CD4-positive, alpha-beta T cell (primary cell): Measurements from ENCODE around the gene LYZL2. TPM values are rescaled to one million over a fixed set of nuclear protein-coding genes. Genes with fewer than 3 reads are reported as not detected.
A peak's percentile ranks its signal among the peaks of the same experiment; 100 is the strongest.
"Not testable (repeated sequence)": the region's sequence is repeated elsewhere in the genome, so short reads cannot be mapped to it uniquely, and the experiment has no call there.

ENCODE experiments used
- ATAC-seq: fragments of 200-7000 bp; cut with Tn5 transposase; one replicate; pipeline ENCODE4 v1.10.0; 2022; ENCODE audit warnings: mild to moderate bottlenecking; ENCODE audit not compliant: poor library complexity
- CTCF ChIA-PET: fragments of 350-600 bp; sonication (Branson Sonifier 250); formaldehyde crosslinking; loops from one replicate; lab custom pipeline; 2021; ENCODE audit warnings: antibody characterized with exemption, inconsistent platforms; lab: Charles Lee
- POLR2A ChIA-PET: fragments of 350-600 bp; sonication (Branson Sonifier 250); formaldehyde crosslinking; loops from one replicate; lab custom pipeline; 2021; ENCODE audit warnings: antibody characterized with exemption, inconsistent platforms; lab: Charles Lee
- DNase-seq, 14 experiments: peaks; one replicate each; pipeline ENCODE4 v3.0.0-alpha.2; 2013 to 2020; ENCODE audit warnings: mixed read lengths in 2 of 14
- H3K27ac ChIP-seq, 2 donors: one replicate each; pipeline versions ENCODE4 v1.5.1 to v1.7.0; 2013; ENCODE audit warnings: low read length in 2 of 2, low read depth in 1 of 2, mild to moderate bottlenecking in 1 of 2
- H3K27me3 ChIP-seq, 2 experiments: 1 replicate in 1 of 2; 2 replicates in 1 of 2; pipeline versions ENCODE4 v1.6.1 to v1.7.0; 2013; ENCODE audit warnings: low read length in 2 of 2, control low read depth in 1 of 2, mild to moderate bottlenecking in 1 of 2, moderate library complexity in 1 of 2; ENCODE audit not compliant: insufficient read depth in 2 of 2, control insufficient read depth in 1 of 2
- H3K36me3 ChIP-seq: one replicate; pipeline ENCODE4 v1.6.1; 2013; ENCODE audit warnings: low read length, control low read depth; ENCODE audit not compliant: insufficient read depth
- H3K4me1 ChIP-seq: one replicate; pipeline ENCODE4 v1.6.1; 2013; ENCODE audit warnings: low read length, control low read depth; ENCODE audit not compliant: insufficient read depth
- H3K4me3 ChIP-seq: one replicate; pipeline ENCODE4 v1.5.1; 2013; ENCODE audit warnings: mild to moderate bottlenecking, low read length, moderate library complexity
- H3K9me3 ChIP-seq, 2 experiments: 1 replicate in 1 of 2; 2 replicates in 1 of 2; pipeline versions ENCODE4 v1.6.1 to v1.7.0; 2013; ENCODE audit warnings: low read length in 2 of 2, mild to moderate bottlenecking in 2 of 2, control low read depth in 1 of 2, moderate library complexity in 1 of 2; ENCODE audit not compliant: control insufficient read depth in 1 of 2, insufficient read depth in 1 of 2
- H3K27ac Mint-ChIP-seq: one replicate; pipeline ENCODE4 v1.8.0; 2020; ENCODE audit warnings: mixed read lengths
- H3K27me3 Mint-ChIP-seq: one replicate; pipeline ENCODE4 v1.8.0; 2021; ENCODE audit warnings: mixed read lengths
- H3K36me3 Mint-ChIP-seq: one replicate; pipeline ENCODE4 v1.8.0; 2021; ENCODE audit warnings: low read depth, mixed read lengths
- H3K4me1 Mint-ChIP-seq: one replicate; pipeline ENCODE4 v1.8.0; 2021; ENCODE audit warnings: low read depth, mixed read lengths
- H3K4me3 Mint-ChIP-seq: one replicate; pipeline ENCODE4 v1.8.0; 2020; ENCODE audit warnings: mild to moderate bottlenecking, mixed read lengths
- H3K9me3 Mint-ChIP-seq: one replicate; pipeline ENCODE4 v1.8.0; 2020; ENCODE audit warnings: mixed read lengths
- intact Hi-C, 2 experiments: fragments of 100-400 bp; cut with DNase I in 1 of 2; cut with micrococcal nuclease in 1 of 2; formaldehyde crosslinking; loops; one replicate each; pipeline versions ENCODE4 v1.15.1 to v1.9.0; 2023 to 2025; cut with DNase I, micrococcal nuclease
- polyA plus RNA-seq, 2 donors: library from polyadenylated mRNA; unstranded; fragments of 120-200 nt; gene quantifications; one replicate each; pipeline ENCODE4 v1.2.1, GENCODE V29; 2013
- total RNA-seq, 174 experiments: library from RNA in 2 of 174; stranded (reverse) in 2 of 174; gene quantifications; one replicate each; pipeline ENCODE4 v1.2.3 and lab custom pipeline; 2021 to 2026
- TF ChIP-seq, protein P1 (sequence below): fragments of 200-600 bp; IDR thresholded peaks from one replicate; pipeline ENCODE4 v1.8.0; 2022; ENCODE audit warnings: antibody characterized with exemption, mild to moderate bottlenecking

LYZL2 gene
- total RNA-seq (not detected), total RNA-seq (lab: John Stamatoyannopoulos, UW) (0 to 0.07 (median 0) reads per million in 172 experiments)
- not detected for polyA plus RNA-seq (2013, experiment 1 of 2)
- polyA plus RNA-seq (2013, experiment 2 of 2): not detected

DNA sequence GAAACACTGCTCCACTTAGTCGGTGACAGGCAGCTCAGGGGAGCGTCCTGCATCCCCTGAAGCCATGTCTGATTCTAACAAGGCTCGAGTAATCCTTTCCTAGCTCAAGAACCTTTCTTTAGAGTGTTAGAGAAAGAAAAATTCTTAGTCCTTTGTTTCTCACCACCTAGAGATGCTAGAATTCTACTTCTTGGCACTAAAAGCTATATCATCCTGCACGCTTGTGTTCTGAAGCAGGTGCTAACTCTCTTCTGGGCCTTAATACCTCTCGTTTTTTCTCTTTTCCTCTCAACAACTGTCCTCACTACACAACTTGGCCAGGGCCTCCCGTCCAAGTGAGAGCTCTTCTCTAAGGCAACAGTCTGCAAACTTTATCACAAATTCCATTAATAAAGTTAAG, at the start of gene LYZL2:
TSS of gene LYZL2 (minus strand) at position 101 of the 400 bp plus-strand sequence. CDS start 2,838 bp downstream, outside the sequence.
- Histone ChIP-seq H3K36me3 (no peaks in the 10 kb centered on the region), H3K9me3 (no peaks in the 10 kb centered on the region), H3K4me1 (no peaks in the 10 kb centered on the region), H3K4me3 (no peak within 1 kb of the TSS), H3K27me3 (no peaks in the 10 kb centered on the region), H3K27ac (no peak within 1 kb of the TSS)
- CTCF ChIA-PET: interaction anchor here (2.4 kb wide), 1 partner anchor 10 kb away, joined by 9 read pairs; no protein-coding TSS in a partner anchor
- no peaks in the 10 kb centered on the region for H3K9me3 Mint-ChIP-seq
- intact Hi-C loops: no loop called here
- DNase-seq (no peak), ATAC-seq (no peak)
- no peak within 1 kb of the TSS for H3K4me3 Mint-ChIP-seq
- no peaks in the 10 kb centered on the region for H3K36me3 Mint-ChIP-seq
- peaks cover 15% of the 10 kb centered on the region for H3K27me3 Mint-ChIP-seq
- POLR2A ChIA-PET: no interaction called here
- TF ChIP-seq, protein P1, sequence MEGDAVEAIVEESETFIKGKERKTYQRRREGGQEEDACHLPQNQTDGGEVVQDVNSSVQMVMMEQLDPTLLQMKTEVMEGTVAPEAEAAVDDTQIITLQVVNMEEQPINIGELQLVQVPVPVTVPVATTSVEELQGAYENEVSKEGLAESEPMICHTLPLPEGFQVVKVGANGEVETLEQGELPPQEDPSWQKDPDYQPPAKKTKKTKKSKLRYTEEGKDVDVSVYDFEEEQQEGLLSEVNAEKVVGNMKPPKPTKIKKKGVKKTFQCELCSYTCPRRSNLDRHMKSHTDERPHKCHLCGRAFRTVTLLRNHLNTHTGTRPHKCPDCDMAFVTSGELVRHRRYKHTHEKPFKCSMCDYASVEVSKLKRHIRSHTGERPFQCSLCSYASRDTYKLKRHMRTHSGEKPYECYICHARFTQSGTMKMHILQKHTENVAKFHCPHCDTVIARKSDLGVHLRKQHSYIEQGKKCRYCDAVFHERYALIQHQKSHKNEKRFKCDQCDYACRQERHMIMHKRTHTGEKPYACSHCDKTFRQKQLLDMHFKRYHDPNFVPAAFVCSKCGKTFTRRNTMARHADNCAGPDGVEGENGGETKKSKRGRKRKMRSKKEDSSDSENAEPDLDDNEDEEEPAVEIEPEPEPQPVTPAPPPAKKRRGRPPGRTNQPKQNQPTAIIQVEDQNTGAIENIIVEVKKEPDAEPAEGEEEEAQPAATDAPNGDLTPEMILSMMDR: no peak
- no peak within 1 kb of the TSS for H3K27ac Mint-ChIP-seq
- no peaks in the 10 kb centered on the region for H3K4me1 Mint-ChIP-seq

GRCh38 chr10:30677616-30678015, 48.1 kb upstream of the LYZL2 start:
- H3K27ac Mint-ChIP-seq, H3K4me1 ChIP-seq, H3K4me1 Mint-ChIP-seq, H3K4me3 ChIP-seq, H3K36me3 ChIP-seq, ATAC-seq, H3K36me3 Mint-ChIP-seq, H3K27ac ChIP-seq, H3K4me3 Mint-ChIP-seq, H3K9me3 ChIP-seq, CTCF ChIA-PET, H3K27me3 ChIP-seq, POLR2A ChIA-PET, H3K9me3 Mint-ChIP-seq: not testable (repeated sequence)
- peak in 1 of 14 experiments; percentile 24 for DNase-seq
- peaks cover 25% of the 10 kb centered on the region for H3K27me3 Mint-ChIP-seq
- intact Hi-C loops: loop anchor here in 1 of 2 experiments (10.0 kb wide), 1 partner anchor 447 kb away; no protein-coding TSS in a partner anchor

- H3K9me3 ChIP-seq, H3K4me3 ChIP-seq, H3K36me3 ChIP-seq, ATAC-seq, CTCF ChIA-PET, DNase-seq, H3K4me3 Mint-ChIP-seq, H3K27ac Mint-ChIP-seq, POLR2A ChIA-PET, H3K4me1 Mint-ChIP-seq, H3K36me3 Mint-ChIP-seq, H3K27me3 ChIP-seq, H3K27ac ChIP-seq, H3K4me1 ChIP-seq, H3K9me3 Mint-ChIP-seq: not testable (repeated sequence)
- intact Hi-C loops: loop anchor here in 1 of 2 experiments (10.0 kb wide), 1 partner anchor 448 kb away; no protein-coding TSS in a partner anchor
- H3K27me3 Mint-ChIP-seq: peaks cover 22% of the 10 kb centered on the region
Observed at GRCh38 chr10:30677146-30677545, 47.6 kb upstream of the LYZL2 start.

DNA sequence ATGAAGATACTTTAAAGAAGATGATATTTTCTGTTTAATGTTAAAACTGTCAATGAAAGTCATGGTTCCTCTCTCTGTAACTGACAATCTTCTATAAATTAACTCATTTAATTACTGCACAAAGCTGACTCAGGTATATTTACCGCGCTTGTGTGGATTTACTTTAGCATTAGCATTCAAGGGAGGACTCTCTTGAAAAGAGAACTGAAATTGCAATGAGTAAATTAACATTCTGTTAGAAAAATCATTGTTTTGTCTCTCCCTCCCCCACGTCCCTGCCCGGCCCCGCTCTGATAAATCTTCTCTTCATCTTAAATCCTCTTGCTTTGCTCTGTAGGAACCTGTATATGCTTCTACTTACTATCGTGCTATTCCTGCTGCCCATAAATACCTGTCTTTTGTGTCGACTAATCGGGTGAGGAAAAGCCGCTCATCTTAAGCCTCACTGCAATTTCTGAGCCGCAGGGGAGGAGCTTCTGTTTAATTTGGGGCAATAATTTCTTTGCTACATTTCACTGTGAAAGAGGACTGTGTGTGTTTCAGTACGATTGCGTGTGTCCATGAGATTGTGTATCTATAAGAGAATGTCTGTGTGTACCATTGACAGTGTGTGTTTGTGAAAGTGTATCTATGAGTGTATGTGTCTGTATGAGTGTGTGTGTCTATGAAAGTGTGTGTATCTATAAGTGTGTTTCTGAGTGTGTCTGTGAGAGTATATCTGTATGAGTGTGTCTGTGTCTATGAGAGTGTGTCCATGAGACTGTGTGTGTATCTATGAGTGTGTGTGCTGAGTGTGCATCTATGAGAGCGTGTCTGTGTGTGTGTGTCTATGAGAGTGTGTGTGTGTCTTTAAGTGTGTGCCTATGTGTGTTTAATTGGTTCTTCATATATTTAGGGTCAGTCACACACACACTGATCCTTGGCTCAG, 46.5 kb upstream of the LYZL2 start:
- ATAC-seq (no peak), DNase-seq (no peak)
- Histone ChIP-seq H3K4me1 (no peaks in the 10 kb centered on the region), H3K36me3 (no peaks in the 10 kb centered on the region), H3K27ac (no peak overlapping the region), H3K4me3 (no peak overlapping the region), H3K27me3 (peaks cover 0 to 3% of the 10 kb centered on the region in 2 experiments), H3K9me3 (peaks cover 0 to 5% of the 10 kb centered on the region in 2 experiments)
- H3K27me3 Mint-ChIP-seq: peaks cover 14% of the 10 kb centered on the region
- TF ChIP-seq, protein P1: no peak
- ChIA-PET CTCF (no interaction called here), POLR2A (no interaction called here)
- peaks cover 2% of the 10 kb centered on the region for H3K9me3 Mint-ChIP-seq
- H3K4me3 Mint-ChIP-seq: no peak overlapping the region
- intact Hi-C loops: loop anchor here in 1 of 2 experiments (10.0 kb wide), 1 partner anchor 449 kb away; no protein-coding TSS in a partner anchor
- no peaks in the 10 kb centered on the region for H3K4me1 Mint-ChIP-seq
- no peak overlapping the region for H3K27ac Mint-ChIP-seq
- H3K36me3 Mint-ChIP-seq: no peaks in the 10 kb centered on the region
